HUES48 (cell line): ENCODE results near the gene C6orf15.

ENCODE experiments used
- H3K27ac ChIP-seq: one replicate; pipeline ENCODE4 v1.7.0; 2013; ENCODE audit warnings: low read depth, low read length, inconsistent platforms
- H3K27me3 ChIP-seq: 2 replicates; pipeline ENCODE4 v1.6.1; 2013; ENCODE audit warnings: mild to moderate bottlenecking, low read length; ENCODE audit not compliant: control insufficient read depth, insufficient read depth
- H3K36me3 ChIP-seq: 2 replicates; pipeline ENCODE4 v1.6.1; 2013; ENCODE audit warnings: low read length; ENCODE audit not compliant: control insufficient read depth, insufficient read depth
- H3K4me1 ChIP-seq: 2 replicates; pipeline ENCODE4 v1.6.1; 2013; ENCODE audit warnings: mild to moderate bottlenecking, low read length; ENCODE audit not compliant: control insufficient read depth, insufficient read depth
- H3K4me3 ChIP-seq: 2 replicates; pipeline ENCODE4 v1.5.1; 2013; ENCODE audit warnings: mild to moderate bottlenecking, low read depth, low read length
- H3K9ac ChIP-seq: 2 replicates; pipeline ENCODE4 v1.6.1; 2013; ENCODE audit warnings: mild to moderate bottlenecking, low read depth, low read length, moderate library complexity
- H3K9me3 ChIP-seq: 2 replicates; pipeline ENCODE4 v1.6.1; 2013; ENCODE audit warnings: low read length; ENCODE audit not compliant: control insufficient read depth, insufficient read depth

Gene C6orf15

GRCh38 chr6:31130751-31131150 lies 18.4 kb upstream of the C6orf15 start:
- H3K4me1 ChIP-seq, result no peaks in the 10 kb centered on the region
- H3K9ac ChIP-seq, result no peak overlapping the region
- H3K9me3 ChIP-seq, result no peaks in the 10 kb centered on the region
- H3K36me3 ChIP-seq, result no peaks in the 10 kb centered on the region
- H3K27me3 ChIP-seq, result no peaks in the 10 kb centered on the region
- H3K4me3 ChIP-seq, result no peak overlapping the region
- H3K27ac ChIP-seq, result no peak overlapping the region

- Histone ChIP-seq H3K27ac (no peak overlapping the region), H3K36me3 (no peaks in the 10 kb centered on the region), H3K27me3 (no peaks in the 10 kb centered on the region), H3K4me1 (peaks cover 4% of the 10 kb centered on the region; the same call in 1 of the 2 replicates), H3K9ac (no peak overlapping the region), H3K4me3 (no peak overlapping the region), H3K9me3 (no peaks in the 10 kb centered on the region)
These were observed 16.8 kb upstream of the C6orf15 start for GRCh38 chr6:31129130-31129529.

- Histone ChIP-seq H3K9ac (no peak overlapping the region), H3K4me3 (no peak overlapping the region), H3K4me1 (peaks cover 4% of the 10 kb centered on the region; the same call in 1 of the 2 replicates), H3K27me3 (no peaks in the 10 kb centered on the region), H3K9me3 (no peaks in the 10 kb centered on the region), H3K36me3 (no peaks in the 10 kb centered on the region), H3K27ac (no peak overlapping the region)
These were observed 15.8 kb upstream of the C6orf15 start for GRCh38 chr6:31128093-31128676.

GRCh38 chr6:31126396-31127175 lies 14.2 kb upstream of the C6orf15 start:
- Histone ChIP-seq H3K27ac (no peak overlapping the region), H3K27me3 (no peaks in the 10 kb centered on the region), H3K9ac (no peak overlapping the region), H3K36me3 (no peaks in the 10 kb centered on the region), H3K4me1 (peaks cover 4% of the 10 kb centered on the region; the same call in 1 of the 2 replicates), H3K9me3 (no peaks in the 10 kb centered on the region), H3K4me3 (no peak overlapping the region)

- Histone ChIP-seq H3K9me3 (no peaks in the 10 kb centered on the region), H3K4me1 (peaks cover 4% of the 10 kb centered on the region; the same call in 1 of the 2 replicates), H3K4me3 (no peak overlapping the region), H3K27me3 (no peaks in the 10 kb centered on the region), H3K36me3 (no peaks in the 10 kb centered on the region), H3K27ac (no peak overlapping the region), H3K9ac (no peak overlapping the region)
These were observed 13.4 kb upstream of the C6orf15 start for GRCh38 chr6:31125586-31126363.

GRCh38 chr6:31125162-31125561 lies 12.8 kb upstream of the C6orf15 start:
- Histone ChIP-seq H3K36me3 (no peaks in the 10 kb centered on the region), H3K9ac (no peak overlapping the region), H3K9me3 (no peaks in the 10 kb centered on the region), H3K4me3 (no peak overlapping the region), H3K4me1 (peaks cover 4% of the 10 kb centered on the region; the same call in 1 of the 2 replicates), H3K27me3 (no peaks in the 10 kb centered on the region), H3K27ac (peak overlapping the region; percentile 48)

- Histone ChIP-seq H3K4me1 (peaks cover 4% of the 10 kb centered on the region; the same call in 1 of the 2 replicates), H3K9me3 (no peaks in the 10 kb centered on the region), H3K27ac (no peak overlapping the region), H3K36me3 (no peaks in the 10 kb centered on the region), H3K9ac (no peak overlapping the region), H3K4me3 (no peak overlapping the region), H3K27me3 (no peaks in the 10 kb centered on the region)
These were observed 10.7 kb upstream of the C6orf15 start for GRCh38 chr6:31122791-31123706.

GRCh38 chr6:31121131-31121790 lies 8.9 kb upstream of the C6orf15 start:
- no peak overlapping the region for H3K27ac ChIP-seq
- peaks cover 4% of the 10 kb centered on the region; the same call in 1 of the 2 replicates for H3K4me1 ChIP-seq
- no peaks in the 10 kb centered on the region for H3K36me3 ChIP-seq
- no peak overlapping the region for H3K9ac ChIP-seq
- no peaks in the 10 kb centered on the region for H3K27me3 ChIP-seq
- H3K9me3 ChIP-seq, result no peaks in the 10 kb centered on the region
- H3K4me3 ChIP-seq, result no peak overlapping the region

GRCh38 chr6:31120151-31120915 lies 8.0 kb upstream of the C6orf15 start, which contains the start of gene CDSN:
CDSN (minus strand) TSS chr6:31120446; CDS start chr6:31120419, 27 bp downstream.
- H3K27me3 ChIP-seq, result no peaks in the 10 kb centered on the region
- no peaks in the 10 kb centered on the region for H3K9me3 ChIP-seq
- H3K9ac ChIP-seq, result no peak within 1 kb of the TSS
- no peak within 1 kb of the TSS for H3K4me3 ChIP-seq
- peaks cover 4% of the 10 kb centered on the region; the same call in 1 of the 2 replicates for H3K4me1 ChIP-seq
- no peaks in the 10 kb centered on the region for H3K36me3 ChIP-seq
- no peak within 1 kb of the TSS for H3K27ac ChIP-seq
